GM06990 (cell line): Measurements from ENCODE around the gene APOA4.

Experiments used
- DNase-seq: peaks from one replicate; pipeline ENCODE4 v3.0.0-alpha.2; 2011; ENCODE audit not compliant: insufficient read length; ENCODE audit errors: extremely low read depth
- H3K27me3 ChIP-seq: replicated peaks from 2 replicates; pipeline ENCODE4 v1.6.0; 2011; ENCODE audit warnings: low read length; ENCODE audit not compliant: control insufficient read depth, insufficient read depth
- H3K36me3 ChIP-seq: 2 replicates; pipeline ENCODE4 v1.5.1; 2011; ENCODE audit warnings: low read length; ENCODE audit not compliant: control insufficient read depth, insufficient read depth
- H3K4me3 ChIP-seq: replicated peaks from 2 replicates; pipeline ENCODE4 v1.5.1; 2011; ENCODE audit warnings: low read depth, mild to moderate bottlenecking, control low read depth, low read length
- CTCF ChIP-seq: IDR thresholded peaks from 2 replicates; pipeline ENCODE4 v1.5.1; 2011; ENCODE audit warnings: low read length, control low read depth, mild to moderate bottlenecking, inconsistent platforms; ENCODE audit not compliant: insufficient read depth, poor library complexity, severe bottlenecking

APOA4 gene

GRCh38 chr11:116866804-116867455 lies 43.8 kb upstream of the APOA4 start:
- peaks cover 16% of the 10 kb centered on the region for H3K36me3 ChIP-seq
- no peak overlapping the region for H3K4me3 ChIP-seq
- H3K27me3 ChIP-seq: no peaks in the 10 kb centered on the region
- DNase-seq: no peak
- no peak for TF ChIP-seq CTCF

DNA sequence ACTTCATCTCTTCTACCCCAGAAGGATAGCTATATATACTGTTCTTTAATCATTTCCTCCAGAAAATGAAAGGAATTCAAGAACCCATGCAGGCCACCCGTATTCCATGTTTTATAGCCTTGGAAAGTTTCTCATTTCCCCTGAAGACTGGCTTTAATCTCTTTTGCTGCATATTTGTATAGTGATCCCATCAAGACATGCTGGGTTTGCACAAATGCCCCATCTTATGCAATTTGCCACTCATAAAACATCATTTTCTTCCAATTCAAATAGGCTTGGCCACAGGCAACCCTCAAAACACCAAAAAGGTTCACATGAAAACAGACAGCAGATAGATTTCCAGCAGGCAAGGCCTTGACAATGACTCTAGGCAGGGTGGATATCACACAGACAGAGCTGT lies 42.6 kb upstream of the APOA4 start:
- peaks cover 20% of the 10 kb centered on the region for H3K36me3 ChIP-seq
- no peaks in the 10 kb centered on the region for H3K27me3 ChIP-seq
- no peak overlapping the region for H3K4me3 ChIP-seq
- TF ChIP-seq CTCF: no peak
- DNase-seq: no peak

- no peak for DNase-seq
- TF ChIP-seq CTCF: no peak
- peaks cover 18% of the 10 kb centered on the region for H3K36me3 ChIP-seq
- H3K4me3 ChIP-seq: no peak overlapping the region
- H3K27me3 ChIP-seq: no peaks in the 10 kb centered on the region
Measured at GRCh38 chr11:116864531-116864930, 41.4 kb upstream of the APOA4 start.

GRCh38 chr11:116862951-116863350 lies 39.8 kb upstream of the APOA4 start:
- no peak for DNase-seq
- no peaks in the 10 kb centered on the region for H3K27me3 ChIP-seq
- H3K36me3 ChIP-seq: peaks cover 24% of the 10 kb centered on the region
- H3K4me3 ChIP-seq: no peak overlapping the region
- no peak for TF ChIP-seq CTCF

DNA sequence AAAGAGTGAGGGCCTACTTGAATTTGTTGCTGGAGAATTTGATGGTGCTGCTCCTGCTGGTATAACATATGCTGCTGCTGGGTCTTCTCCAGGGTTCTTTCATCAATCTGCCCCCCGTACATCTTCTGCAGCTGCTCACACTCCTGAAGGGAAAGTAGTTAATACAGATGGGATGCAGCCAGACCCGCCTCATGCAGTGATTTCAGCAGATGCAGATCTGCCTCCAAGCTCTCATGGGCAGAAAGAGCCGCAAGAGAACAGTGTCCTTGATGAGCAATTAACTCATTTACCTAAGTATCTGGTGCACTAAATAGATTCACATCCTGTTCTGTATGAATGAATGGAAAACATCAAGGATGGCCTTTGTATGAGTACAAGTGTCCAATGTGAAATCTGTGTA lies 39.1 kb upstream of the APOA4 start:
- H3K36me3 ChIP-seq: peaks cover 21% of the 10 kb centered on the region
- H3K4me3 ChIP-seq: no peak overlapping the region
- no peak for DNase-seq
- H3K27me3 ChIP-seq: no peaks in the 10 kb centered on the region
- TF ChIP-seq CTCF: no peak

DNA sequence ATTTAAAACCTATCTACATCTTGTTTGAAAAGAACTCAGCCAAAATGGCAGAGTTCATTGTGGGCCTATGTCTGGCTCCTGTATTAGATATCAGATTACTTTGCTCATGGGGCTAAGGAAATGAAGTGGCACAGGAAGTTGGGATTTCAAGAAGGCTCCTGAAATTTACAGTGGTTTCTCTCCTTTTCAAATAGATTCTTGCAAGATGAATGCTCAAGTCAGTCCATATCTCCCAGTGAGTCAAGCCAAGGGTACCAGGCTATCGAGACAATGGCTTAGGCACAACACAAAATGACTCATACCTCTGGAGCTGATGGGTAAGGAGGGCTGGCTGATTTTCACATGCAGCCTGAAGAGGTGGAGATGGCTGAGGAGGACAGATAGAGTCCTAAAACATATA lies 38.4 kb upstream of the APOA4 start:
- no peak for DNase-seq
- Histone ChIP-seq H3K36me3 (peaks cover 21% of the 10 kb centered on the region), H3K27me3 (no peaks in the 10 kb centered on the region), H3K4me3 (no peak overlapping the region)
- no peak for TF ChIP-seq CTCF
